Mammary epithelial cell (primary cell): ENCODE results near the gene MCF2L.

Source experiments
- CTCF ChIP-seq, 2 donors: IDR thresholded peaks in 1 of 2; conservative IDR thresholded peaks in 1 of 2; 2 replicates each; pipeline ENCODE4 v1.5.1; 2011 to 2012; ENCODE audit warnings: inconsistent platforms in 2 of 2, low read length in 2 of 2, mild to moderate bottlenecking in 2 of 2, control low read depth in 1 of 2, low read depth in 1 of 2; ENCODE audit not compliant: insufficient read depth in 1 of 2; ENCODE audit errors: extremely low read depth in 1 of 2
- EZH2 ChIP-seq: IDR thresholded peaks from 2 replicates; pipeline ENCODE4 v1.6.1; 2012; ENCODE audit warnings: low read length, inconsistent platforms, borderline replicate concordance

GRCh38 chr13:113049521-113049941, 80.5 kb downstream of the MCF2L start:
- TF ChIP-seq CTCF (conservative IDR thresholded peaks at IDR 0.05 in 1 of 2, IDR thresholded peaks at IDR 0.05 in 1 of 2; ENCODE audit: extremely low read depth in 1 of 2, insufficient read depth in 1 of 2, low read depth in 1 of 2, low read length in 2 of 2) (no peak), EZH2 (no peak)
